ENCODE data around the gene OR5B17. TPM values are rescaled to one million over a fixed set of nuclear protein-coding genes. Genes with fewer than 3 reads are reported as not detected.

Gene OR5B17
- polyA plus RNA-seq, 2 of the 4 experiments (the other 2 are of a cell fraction): not detected

DNA sequence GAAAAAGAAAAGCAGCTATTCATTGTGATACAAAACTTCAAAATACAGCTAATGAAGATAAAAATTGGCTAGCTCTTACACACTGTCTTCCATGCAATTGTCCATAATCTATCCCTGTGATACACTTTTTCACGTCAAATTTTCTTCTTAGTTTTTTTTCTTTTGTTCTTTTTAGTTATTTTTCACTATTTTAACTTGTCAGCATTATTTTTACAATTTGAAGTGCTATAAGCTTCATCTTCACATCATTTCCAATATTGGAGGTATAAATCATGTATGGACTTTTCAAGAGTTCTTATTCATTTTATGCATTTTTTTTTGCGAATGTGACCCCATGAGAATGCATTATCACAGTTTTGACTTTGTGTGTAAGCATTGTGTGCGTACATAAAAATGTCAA lies 4.1 kb downstream of the OR5B17 start:
- FAIRE-seq (no peak), DNase-seq (ENCODE audit: low read depth in 1 of 2, low spot score in 1 of 2) (no peak), ATAC-seq (no peak)
- no peaks in the 10 kb centered on the region for H3K9me3 ChIP-seq
- WGBS (ENCODE audit: missing lambda C conversion rate): 0% methylated on average over 3 of the region's 3 CpGs
- ChIA-PET POLR2A (no interaction called here), CTCF (no interaction called here)
- no peak overlapping the region for H3K27ac ChIP-seq
- no peak overlapping the region for H3K4me3 ChIP-seq
- no peak overlapping the region for H3K4me2 ChIP-seq
- no peaks in the 10 kb centered on the region for H3K4me1 ChIP-seq
- TF ChIP-seq MAFK (IDR thresholded peaks at IDR 0.05; ENCODE audit: partially characterized antibody): peak; percentile 77
- no peak for TF ChIP-seq REST (IDR thresholded peaks at IDR 0.05)
- TF ChIP-seq EP300 (IDR thresholded peaks at IDR 0.05): no peak

GRCh38 chr11:58345204-58345603 lies 13.7 kb downstream of the OR5B17 start:
- POLR2A ChIA-PET: no interaction called here
- DNase-seq (ENCODE audit: low read depth in 1 of 2, low spot score in 1 of 2) (no peak), FAIRE-seq (no peak), ATAC-seq (no peak)
- WGBS (ENCODE audit: missing lambda C conversion rate): 0% methylated on average over 2 of the region's 2 CpGs
- TF ChIP-seq RNF2 (IDR thresholded peaks at IDR 0.05; ENCODE audit: borderline replicate concordance, low read depth) (no peak), ZFP36 (IDR thresholded peaks at IDR 0.05; ENCODE audit: borderline replicate concordance, partially characterized antibody) (no peak), HEYL (CRISPR knock-in tag; IDR thresholded peaks at IDR 0.05) (no peak), FOSB (CRISPR knock-in tag; IDR thresholded peaks at IDR 0.05) (no peak), NR3C1 (IDR thresholded peaks at IDR 0.05) (no peak), JUN (IDR thresholded peaks at IDR 0.05) (no peak), FOSL2 (IDR thresholded peaks at IDR 0.05) (no peak), FOSL2 (CRISPR knock-in tag; IDR thresholded peaks at IDR 0.05) (no peak), EHMT2 (IDR thresholded peaks at IDR 0.05; ENCODE audit: low read depth) (no peak), HOXB5 (CRISPR knock-in tag; IDR thresholded peaks at IDR 0.05) (no peak), SREBF2 (IDR thresholded peaks at IDR 0.05) (no peak), RAD21 (conservative IDR thresholded peaks at IDR 0.05 in 1 of 2, IDR thresholded peaks at IDR 0.05 in 1 of 2) (no peak), ZSCAN20 (CRISPR knock-in tag; IDR thresholded peaks at IDR 0.05) (no peak), POLR2A (IDR thresholded peaks at IDR 0.05; ENCODE audit: low read length) (no peak)
- Histone ChIP-seq H3K9me3 (no peaks in the 10 kb centered on the region; the same call in 2 of the 3 replicates), H3K27ac (no peak overlapping the region), H3K4me3 (no peak overlapping the region), H3K4me2 (no peak overlapping the region), H3K4me1 (no peaks in the 10 kb centered on the region)
- CTCF ChIA-PET: no interaction called here

DNA sequence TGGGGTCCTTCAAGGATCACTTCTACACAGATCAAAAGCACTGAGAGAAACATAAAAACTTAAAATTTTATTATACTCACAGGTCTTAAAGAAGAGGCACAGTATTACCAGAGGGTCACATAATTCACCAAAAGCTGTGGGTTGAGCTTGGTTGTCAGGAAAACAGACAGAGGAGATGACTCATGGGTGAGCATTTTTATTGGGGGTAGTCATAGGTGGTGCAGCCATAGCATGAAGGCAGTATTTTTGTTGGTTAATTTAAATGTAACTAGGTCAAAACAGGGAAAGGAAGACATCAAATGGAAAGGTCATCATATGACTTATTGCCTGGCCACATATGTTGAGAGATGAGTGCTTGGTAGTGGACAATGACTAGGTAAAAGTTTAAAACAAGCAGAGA lies 24.2 kb downstream of the OR5B17 start:
- H3K4me3 ChIP-seq: no peak overlapping the region
- POLR2A ChIA-PET: no interaction called here
- CTCF ChIA-PET: no interaction called here
- H3K4me1 ChIP-seq: no peaks in the 10 kb centered on the region
- ATAC-seq (no peak), DNase-seq (ENCODE audit: low read depth in 1 of 2, low spot score in 1 of 2) (peak in 1 of 2 experiments; percentile 2), FAIRE-seq (no peak)
- H3K9me3 ChIP-seq: no peaks in the 10 kb centered on the region
- no peak overlapping the region for H3K27ac ChIP-seq
- no peak for TF ChIP-seq CTCF (IDR thresholded peaks at IDR 0.05)
- H3K4me2 ChIP-seq: no peak overlapping the region

Measured in A549 (cell line).